Left ventricle myocardium inferior (tissue), 1 donor: ENCODE results near the gene TRIM8. TPM values are rescaled to one million over a fixed set of nuclear protein-coding genes. Genes with fewer than 3 reads are reported as not detected.

Source experiments
- DNase-seq: peaks from one replicate; pipeline ENCODE4 v3.0.0-alpha.2; 2020
- H3K27ac ChIP-seq: fragments of 200-600 bp; replicated peaks from 2 replicates; pipeline ENCODE4 v1.8.0; 2021
- H3K27me3 ChIP-seq: fragments of 200-600 bp; 2 replicates; pipeline ENCODE4 v1.8.0; 2021; ENCODE audit warnings: low read depth
- H3K36me3 ChIP-seq: fragments of 200-600 bp; 2 replicates; pipeline ENCODE4 v1.8.0; 2021
- H3K4me1 ChIP-seq: fragments of 200-600 bp; 2 replicates; pipeline ENCODE4 v1.8.0; 2021
- H3K4me3 ChIP-seq: fragments of 200-600 bp; 2 replicates; pipeline ENCODE4 v1.8.0; 2021; ENCODE audit warnings: mild to moderate bottlenecking, moderate library complexity
- H3K9me3 ChIP-seq: fragments of 200-600 bp; replicated peaks from 2 replicates; pipeline ENCODE4 v1.8.0; 2021
- CTCF ChIP-seq: fragments of 200-600 bp; IDR thresholded peaks from 2 replicates; pipeline ENCODE4 v1.8.0; 2021; ENCODE audit warnings: antibody characterized with exemption, mild to moderate bottlenecking, borderline replicate concordance
- intact Hi-C: fragments of 100-400 bp; cut with micrococcal nuclease; formaldehyde crosslinking; loops from one replicate; pipeline ENCODE4 v1.11.0; 2022
- total RNA-seq: library from RNA; stranded (reverse); fragmentation: NEBNext Ultra II Directional; extraction: Animal tissue kit (Norgen Biotek cat#: 25700); gene quantifications from one replicate; pipeline ENCODE4 v1.2.1, GENCODE V29; 2021
- donor health status: DM: no; HTN: yes; CAD: no; lungs with severe emphysema.

The TRIM8 gene
- total RNA-seq, 1 donor from 2014 or later, result 95.1 TPM

DNA sequence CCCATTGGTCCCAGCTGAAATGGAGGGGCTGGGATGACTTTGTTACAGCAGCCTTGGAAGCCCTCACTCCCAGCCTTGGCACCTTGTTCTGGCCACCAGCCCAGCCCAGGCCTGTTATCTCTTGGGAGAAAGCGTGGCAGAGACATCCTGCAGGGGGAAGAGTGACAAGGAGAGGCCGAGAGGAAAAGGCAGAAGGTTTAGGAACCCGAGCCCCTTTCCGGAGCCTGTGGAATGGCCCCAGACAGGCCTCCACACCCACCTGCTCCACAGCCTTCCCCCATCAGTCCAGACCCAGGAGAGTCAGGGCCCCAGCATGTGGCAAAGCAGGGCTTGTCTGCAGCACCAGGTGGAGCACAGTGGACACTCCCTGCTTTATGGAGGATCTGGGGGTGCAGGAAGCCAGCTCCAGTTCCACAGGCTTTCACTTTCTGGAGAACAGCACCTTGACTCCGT, 24.1 kb upstream of the TRIM8 start:
- DNase-seq, result peak; percentile 79
- intact Hi-C loops, result no loop called here
- Histone ChIP-seq H3K36me3 (peaks cover 24% of the 10 kb centered on the region), H3K9me3 (no peaks in the 10 kb centered on the region), H3K4me3 (peak overlapping the region; percentile 43), H3K4me1 (peaks cover 81% of the 10 kb centered on the region), H3K27ac (peak overlapping the region; percentile 85), H3K27me3 (no peaks in the 10 kb centered on the region)
- TF ChIP-seq CTCF, result no peak

DNA sequence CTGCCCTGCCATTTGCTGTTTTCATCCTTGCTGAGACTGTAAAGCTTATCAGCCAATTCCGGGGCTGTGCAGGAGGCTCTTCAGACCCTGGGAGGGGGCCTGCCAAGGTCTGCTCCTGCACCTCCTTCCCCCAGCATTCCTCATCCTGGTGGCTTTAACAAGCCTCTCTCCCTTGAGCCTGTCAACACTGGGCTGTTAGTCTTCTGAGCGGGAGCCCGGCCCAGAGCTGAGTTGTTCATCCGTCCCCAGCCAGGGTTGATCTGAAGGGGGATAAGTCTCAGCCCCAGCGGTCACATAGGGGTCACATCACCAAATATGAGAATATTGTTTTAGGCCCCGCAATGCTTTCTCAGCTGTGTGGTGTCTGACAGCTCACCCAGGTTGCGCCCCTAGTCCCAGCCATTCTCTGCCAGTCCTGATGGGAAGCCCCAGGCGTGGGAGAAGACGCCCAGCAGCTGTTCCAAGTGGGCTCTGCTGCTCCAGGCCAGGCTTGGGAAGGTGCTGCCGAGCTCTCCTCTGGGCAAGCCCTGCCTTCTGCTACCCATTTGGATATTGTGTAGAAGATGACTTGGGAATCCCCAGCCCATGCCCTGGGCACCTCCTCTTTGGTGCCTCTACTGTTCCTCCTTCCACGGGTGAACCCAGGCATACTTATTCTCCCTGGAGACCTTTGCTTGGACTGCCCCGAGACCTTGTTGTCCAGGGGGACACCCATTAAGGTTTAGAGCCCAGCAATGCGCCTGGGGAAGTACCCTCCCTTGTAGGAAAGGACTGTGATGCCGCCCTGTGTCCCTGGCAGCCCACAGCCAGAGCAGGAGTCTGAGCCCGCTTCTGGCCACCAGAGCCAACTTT, 23.5 kb upstream of the TRIM8 start:
- DNase-seq, result peak; percentile 57
- intact Hi-C loops, result no loop called here
- Histone ChIP-seq H3K4me1 (peaks cover 81% of the 10 kb centered on the region), H3K9me3 (no peaks in the 10 kb centered on the region), H3K27ac (peak overlapping the region; percentile 85), H3K4me3 (peak overlapping the region; percentile 43), H3K27me3 (no peaks in the 10 kb centered on the region), H3K36me3 (peaks cover 18% of the 10 kb centered on the region)
- TF ChIP-seq CTCF, result no peak

- Histone ChIP-seq H3K27me3 (no peaks in the 10 kb centered on the region), H3K27ac (peak overlapping the region; percentile 85), H3K9me3 (no peaks in the 10 kb centered on the region), H3K4me1 (peaks cover 81% of the 10 kb centered on the region), H3K4me3 (no peak overlapping the region), H3K36me3 (peaks cover 10% of the 10 kb centered on the region)
- TF ChIP-seq CTCF, result no peak
- intact Hi-C loops, result no loop called here
- no peak for DNase-seq
Observed at GRCh38 chr10:102621443-102622325, 22.6 kb upstream of the TRIM8 start.

GRCh38 chr10:102624094-102624493, 20.2 kb upstream of the TRIM8 start:
- peak; percentile 10 for DNase-seq
- no peak overlapping the region for H3K27ac ChIP-seq
- H3K27me3 ChIP-seq, result no peaks in the 10 kb centered on the region
- H3K4me3 ChIP-seq, result no peak overlapping the region
- H3K36me3 ChIP-seq, result no peaks in the 10 kb centered on the region
- TF ChIP-seq CTCF, result no peak
- intact Hi-C loops, result no loop called here
- no peaks in the 10 kb centered on the region for H3K9me3 ChIP-seq
- H3K4me1 ChIP-seq, result peaks cover 83% of the 10 kb centered on the region

GRCh38 chr10:102624751-102625645, 19.3 kb upstream of the TRIM8 start:
- TF ChIP-seq CTCF, result no peak
- Histone ChIP-seq H3K4me1 (peaks cover 83% of the 10 kb centered on the region), H3K4me3 (no peak overlapping the region), H3K9me3 (no peaks in the 10 kb centered on the region), H3K27ac (peak overlapping the region; percentile 91), H3K27me3 (no peaks in the 10 kb centered on the region), H3K36me3 (no peaks in the 10 kb centered on the region)
- intact Hi-C loops, result no loop called here
- peak; percentile 5 for DNase-seq
